ENCODE results near the gene IL17RC. TPM values are rescaled to one million over a fixed set of nuclear protein-coding genes. Genes with fewer than 3 reads are reported as not detected.

The IL17RC gene
- total RNA-seq, 1 experiment from 2014 or later, result 17.6 TPM

DNA sequence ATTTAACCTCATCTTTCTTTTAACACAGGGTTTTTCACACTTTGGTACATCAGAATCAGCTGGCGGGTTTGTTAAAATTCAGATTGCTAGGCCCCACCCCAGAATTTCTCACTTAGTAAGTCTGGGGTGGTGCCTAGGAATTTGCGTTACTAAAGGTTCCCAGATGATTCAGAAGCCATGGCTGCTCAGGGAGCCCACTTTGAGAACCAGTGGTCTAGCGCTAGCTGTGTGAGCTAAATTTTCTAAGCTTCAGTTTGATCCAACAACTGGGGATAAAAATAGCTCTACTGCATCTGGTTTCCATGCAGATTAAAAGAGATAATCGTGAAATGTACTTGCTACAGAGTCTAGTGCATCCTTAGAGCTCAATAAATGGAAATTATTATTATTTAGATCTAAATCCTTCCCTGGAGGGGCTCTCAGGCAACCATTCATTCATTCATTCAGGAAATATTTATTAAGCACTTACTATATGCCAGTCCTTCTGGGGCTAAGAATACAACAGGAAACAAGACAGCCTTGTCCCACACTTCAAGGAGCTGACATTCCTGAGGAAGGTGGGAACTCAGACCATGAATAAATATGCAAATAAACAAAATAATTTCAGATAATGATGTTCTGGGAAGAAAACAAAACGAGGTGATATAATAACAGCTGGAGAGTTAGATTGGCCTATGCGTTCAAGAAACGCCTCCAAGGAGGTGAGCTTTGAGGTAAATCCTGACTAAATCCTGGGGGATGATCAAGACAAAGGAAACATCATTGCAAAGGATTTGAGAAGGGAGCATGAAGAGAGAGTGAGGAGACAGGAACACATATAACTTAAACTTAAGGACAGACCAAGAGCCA is 33.0 kb upstream of the IL17RC start:
- ChIA-PET RAD21 (ENCODE audit: low non-redundant PET in 1 of 2, low total read pairs in 2 of 2, uncharacterized antibody in 2 of 2, unreplicated experiment in 2 of 2) (no interaction called here), POLR2A (interaction anchor here (1.2 to 1.6 kb wide), 5 partner anchors 10 to 91 kb away, joined by 4 to 6 read pairs (median 6); partner anchors contain the start of genes ARPC4, CRELD1 and IL17RE), CTCF (interaction anchor here (1.1 to 3.2 kb wide), 3 partner anchors 49 to 438 kb away, joined by 3 to 10 read pairs (median 4); partner anchors contain the start of gene CRELD1)
- Histone ChIP-seq H2AFZ (ENCODE audit: low read depth, low read length, poor library complexity, severe bottlenecking) (peak overlapping the region; percentile 82), H3K27ac (ENCODE audit: low read depth, low read length) (peak overlapping the region; percentile 82), H3K9me2 (ENCODE audit: insufficient read depth) (no peaks in the 10 kb centered on the region), H3K79me2 (ENCODE audit: insufficient read depth, low read length) (no peaks in the 10 kb centered on the region), H3K4me1 (ENCODE audit: control insufficient read depth in 1 of 2, insufficient read depth in 2 of 2, low read length in 2 of 2) (peaks cover 17 to 38% of the 10 kb centered on the region in 2 experiments), H3K36me3 (ENCODE audit: control insufficient read depth in 1 of 2, insufficient read depth in 2 of 2, low read length in 2 of 2) (no peaks in the 10 kb centered on the region), H3K4me2 (ENCODE audit: low read length) (peak overlapping the region; percentile 70), H3K27me3 (ENCODE audit: insufficient read depth, low read length) (no peaks in the 10 kb centered on the region), H3K9me3 (ENCODE audit: control insufficient read depth in 1 of 2, insufficient read depth in 1 of 2, low read depth in 1 of 2, low read length in 2 of 2) (no peaks in the 10 kb centered on the region), H3K4me3 (replicated peaks in 1 of 2; ENCODE audit: low read depth in 1 of 2, low read length in 2 of 2) (peak overlapping the region in 1 of 2 experiments; percentile 34; a peak in 2 of 4 replicates), H3K9ac (ENCODE audit: low read length) (peak overlapping the region; percentile 50), H4K20me1 (ENCODE audit: insufficient read depth) (no peaks in the 10 kb centered on the region)
- peak; percentile 59 for ATAC-seq
- TSS peak; percentile 98 for BruUV-seq (replicated peaks)
- DNase-seq (ENCODE audit: low read depth, low spot score), result no peak
- intact Hi-C loops (cut with micrococcal nuclease), result no loop called here
- TF ChIP-seq TCF7L2 (IDR thresholded peaks at IDR 0.05; ENCODE audit: borderline replicate concordance, extremely low read depth, insufficient read depth, insufficient read length), result no peak
- TF ChIP-seq SIN3A (IDR thresholded peaks at IDR 0.05; ENCODE audit: low read depth), result no peak
- no peak for TF ChIP-seq JUND (IDR thresholded peaks at IDR 0.05)
- no peak for TF ChIP-seq POLR2A (IDR thresholded peaks at IDR 0.05; ENCODE audit: borderline replicate concordance, extremely low read depth, insufficient read depth, insufficient read length)
- TF ChIP-seq RAD21 (IDR thresholded peaks at IDR 0.05; ENCODE audit: low read depth), result no peak
- TF ChIP-seq ZFX (IDR thresholded peaks at IDR 0.05), result no peak
- TF ChIP-seq, protein P1, sequence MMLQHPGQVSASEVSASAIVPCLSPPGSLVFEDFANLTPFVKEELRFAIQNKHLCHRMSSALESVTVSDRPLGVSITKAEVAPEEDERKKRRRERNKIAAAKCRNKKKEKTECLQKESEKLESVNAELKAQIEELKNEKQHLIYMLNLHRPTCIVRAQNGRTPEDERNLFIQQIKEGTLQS (IDR thresholded peaks at IDR 0.05), result no peak
- TF ChIP-seq CEBPB (IDR thresholded peaks at IDR 0.05; ENCODE audit: low read depth), result no peak
- no peak for TF ChIP-seq POLR2AphosphoS5 (IDR thresholded peaks at IDR 0.05; ENCODE audit: low read depth, low read length)
- no peak for TF ChIP-seq CBX3 (IDR thresholded peaks at IDR 0.05; ENCODE audit: low read depth)
- TF ChIP-seq EZH2phosphoT487 (IDR thresholded peaks at IDR 0.05; ENCODE audit: borderline replicate concordance), result no peak
- no peak for TF ChIP-seq FOSL1 (IDR thresholded peaks at IDR 0.05; ENCODE audit: low read depth)
- no peak for TF ChIP-seq ZBTB33 (IDR thresholded peaks at IDR 0.05; ENCODE audit: extremely low read depth, insufficient replicate concordance, low read length)
- TF ChIP-seq ZNF274 (IDR thresholded peaks at IDR 0.05; ENCODE audit: low read depth, low read length), result no peak
- TF ChIP-seq, protein P2, sequence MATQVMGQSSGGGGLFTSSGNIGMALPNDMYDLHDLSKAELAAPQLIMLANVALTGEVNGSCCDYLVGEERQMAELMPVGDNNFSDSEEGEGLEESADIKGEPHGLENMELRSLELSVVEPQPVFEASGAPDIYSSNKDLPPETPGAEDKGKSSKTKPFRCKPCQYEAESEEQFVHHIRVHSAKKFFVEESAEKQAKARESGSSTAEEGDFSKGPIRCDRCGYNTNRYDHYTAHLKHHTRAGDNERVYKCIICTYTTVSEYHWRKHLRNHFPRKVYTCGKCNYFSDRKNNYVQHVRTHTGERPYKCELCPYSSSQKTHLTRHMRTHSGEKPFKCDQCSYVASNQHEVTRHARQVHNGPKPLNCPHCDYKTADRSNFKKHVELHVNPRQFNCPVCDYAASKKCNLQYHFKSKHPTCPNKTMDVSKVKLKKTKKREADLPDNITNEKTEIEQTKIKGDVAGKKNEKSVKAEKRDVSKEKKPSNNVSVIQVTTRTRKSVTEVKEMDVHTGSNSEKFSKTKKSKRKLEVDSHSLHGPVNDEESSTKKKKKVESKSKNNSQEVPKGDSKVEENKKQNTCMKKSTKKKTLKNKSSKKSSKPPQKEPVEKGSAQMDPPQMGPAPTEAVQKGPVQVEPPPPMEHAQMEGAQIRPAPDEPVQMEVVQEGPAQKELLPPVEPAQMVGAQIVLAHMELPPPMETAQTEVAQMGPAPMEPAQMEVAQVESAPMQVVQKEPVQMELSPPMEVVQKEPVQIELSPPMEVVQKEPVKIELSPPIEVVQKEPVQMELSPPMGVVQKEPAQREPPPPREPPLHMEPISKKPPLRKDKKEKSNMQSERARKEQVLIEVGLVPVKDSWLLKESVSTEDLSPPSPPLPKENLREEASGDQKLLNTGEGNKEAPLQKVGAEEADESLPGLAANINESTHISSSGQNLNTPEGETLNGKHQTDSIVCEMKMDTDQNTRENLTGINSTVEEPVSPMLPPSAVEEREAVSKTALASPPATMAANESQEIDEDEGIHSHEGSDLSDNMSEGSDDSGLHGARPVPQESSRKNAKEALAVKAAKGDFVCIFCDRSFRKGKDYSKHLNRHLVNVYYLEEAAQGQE (IDR thresholded peaks at IDR 0.05; ENCODE audit: low read depth), result no peak
- no peak for TF ChIP-seq SRF (IDR thresholded peaks at IDR 0.05; ENCODE audit: low read depth)
- TF ChIP-seq CTCF (IDR thresholded peaks at IDR 0.05 in 2 of 3, conservative IDR thresholded peaks at IDR 0.05 in 1 of 3; ENCODE audit: borderline replicate concordance in 1 of 3, insufficient read depth in 1 of 3, low read depth in 2 of 3, low read length in 2 of 3), result no peak
- no peak for TF ChIP-seq EGR1 (IDR thresholded peaks at IDR 0.05; ENCODE audit: low read depth)
- no peak for TF ChIP-seq ELF1 (IDR thresholded peaks at IDR 0.05; ENCODE audit: borderline replicate concordance, low read depth)
